ENCODE data around the gene RPP25L.

DNA sequence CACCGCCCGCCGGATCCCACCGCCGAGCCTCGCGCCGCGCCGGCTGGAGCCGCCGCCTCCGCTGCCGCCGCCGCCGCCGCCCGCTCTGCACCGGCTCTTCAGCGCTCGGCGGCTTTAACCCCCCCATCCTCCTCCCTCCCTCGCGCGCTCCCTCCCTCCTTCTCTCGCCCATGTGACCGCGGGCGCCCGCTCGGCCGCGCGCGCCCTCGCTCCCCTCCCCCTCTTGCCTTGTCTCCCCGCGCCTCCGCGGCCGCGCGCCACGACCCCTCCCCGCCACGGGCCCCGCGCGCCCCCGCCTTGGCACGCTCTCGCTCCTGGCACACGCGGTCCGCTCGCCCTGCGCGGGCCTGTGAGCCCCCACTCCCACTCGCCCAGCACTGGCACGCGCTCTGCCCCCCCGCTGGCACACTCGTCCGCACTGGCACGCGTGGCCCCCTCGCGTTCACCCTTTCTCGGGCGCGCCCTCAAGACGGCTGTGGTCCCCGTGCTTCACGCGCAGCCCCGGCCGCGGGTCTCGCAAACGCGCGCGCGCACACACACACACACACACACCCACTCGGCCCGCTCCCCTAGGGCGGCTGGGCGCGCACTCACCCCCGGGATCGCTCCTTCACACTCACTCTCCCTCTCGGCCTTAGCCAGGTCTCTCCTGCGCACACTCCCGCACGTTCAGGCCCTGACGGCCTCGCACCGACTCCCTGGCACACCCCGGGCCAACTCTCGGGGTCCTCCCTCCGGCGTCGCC lies 22.1 kb downstream of the RPP25L start, which contains the start of gene CNTFR:
- TF ChIP-seq POLR2A (IDR thresholded peaks at IDR 0.05) = no peak
- TF ChIP-seq, protein P1, sequence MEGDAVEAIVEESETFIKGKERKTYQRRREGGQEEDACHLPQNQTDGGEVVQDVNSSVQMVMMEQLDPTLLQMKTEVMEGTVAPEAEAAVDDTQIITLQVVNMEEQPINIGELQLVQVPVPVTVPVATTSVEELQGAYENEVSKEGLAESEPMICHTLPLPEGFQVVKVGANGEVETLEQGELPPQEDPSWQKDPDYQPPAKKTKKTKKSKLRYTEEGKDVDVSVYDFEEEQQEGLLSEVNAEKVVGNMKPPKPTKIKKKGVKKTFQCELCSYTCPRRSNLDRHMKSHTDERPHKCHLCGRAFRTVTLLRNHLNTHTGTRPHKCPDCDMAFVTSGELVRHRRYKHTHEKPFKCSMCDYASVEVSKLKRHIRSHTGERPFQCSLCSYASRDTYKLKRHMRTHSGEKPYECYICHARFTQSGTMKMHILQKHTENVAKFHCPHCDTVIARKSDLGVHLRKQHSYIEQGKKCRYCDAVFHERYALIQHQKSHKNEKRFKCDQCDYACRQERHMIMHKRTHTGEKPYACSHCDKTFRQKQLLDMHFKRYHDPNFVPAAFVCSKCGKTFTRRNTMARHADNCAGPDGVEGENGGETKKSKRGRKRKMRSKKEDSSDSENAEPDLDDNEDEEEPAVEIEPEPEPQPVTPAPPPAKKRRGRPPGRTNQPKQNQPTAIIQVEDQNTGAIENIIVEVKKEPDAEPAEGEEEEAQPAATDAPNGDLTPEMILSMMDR (IDR thresholded peaks at IDR 0.05) = no peak
